ENCODE data around the gene RUNDC1.

Gene RUNDC1

DNA sequence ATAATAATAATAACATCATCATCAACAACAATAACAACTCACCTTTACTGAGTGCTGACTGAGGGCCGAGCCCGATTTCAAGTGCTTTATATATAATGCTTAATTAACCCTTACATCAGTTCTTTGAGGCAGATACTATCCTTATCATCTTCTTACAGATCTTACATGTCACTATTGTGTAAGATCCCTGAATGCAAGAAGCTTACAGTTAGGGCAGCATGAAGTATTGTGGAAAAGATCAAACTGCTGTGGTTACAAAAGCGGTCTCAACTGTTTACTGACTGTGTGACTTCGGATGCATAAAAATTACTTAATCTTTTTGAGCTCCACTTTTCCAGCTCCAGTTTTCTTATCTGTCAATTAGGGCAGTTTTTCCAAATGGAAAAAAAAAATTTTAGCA is 38.6 kb downstream of the RUNDC1 start:
- DNase-seq (ENCODE audit: low read depth in 2 of 2), result no peak

DNA sequence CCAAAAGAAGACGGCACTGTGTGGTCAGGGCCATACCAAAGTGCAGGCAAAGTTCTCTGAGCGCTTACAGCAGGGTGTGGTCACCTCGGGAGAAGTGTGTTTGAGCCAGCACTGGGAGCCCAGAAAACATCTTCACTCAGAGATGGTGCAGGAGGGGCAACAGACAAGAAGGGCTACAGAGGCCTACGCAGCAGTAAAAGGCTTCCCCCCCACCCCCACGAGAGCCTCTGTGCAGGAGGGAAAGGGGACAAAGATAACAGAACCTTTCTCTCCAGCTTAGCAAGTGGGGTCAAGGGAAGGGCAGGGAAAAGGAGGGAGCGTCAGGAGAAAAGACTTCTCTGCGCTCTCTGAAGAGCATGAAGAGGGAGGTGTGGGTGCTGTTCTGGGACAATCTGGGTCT is 39.1 kb downstream of the RUNDC1 start:
- DNase-seq (ENCODE audit: low read depth in 2 of 2), result no peak

DNA sequence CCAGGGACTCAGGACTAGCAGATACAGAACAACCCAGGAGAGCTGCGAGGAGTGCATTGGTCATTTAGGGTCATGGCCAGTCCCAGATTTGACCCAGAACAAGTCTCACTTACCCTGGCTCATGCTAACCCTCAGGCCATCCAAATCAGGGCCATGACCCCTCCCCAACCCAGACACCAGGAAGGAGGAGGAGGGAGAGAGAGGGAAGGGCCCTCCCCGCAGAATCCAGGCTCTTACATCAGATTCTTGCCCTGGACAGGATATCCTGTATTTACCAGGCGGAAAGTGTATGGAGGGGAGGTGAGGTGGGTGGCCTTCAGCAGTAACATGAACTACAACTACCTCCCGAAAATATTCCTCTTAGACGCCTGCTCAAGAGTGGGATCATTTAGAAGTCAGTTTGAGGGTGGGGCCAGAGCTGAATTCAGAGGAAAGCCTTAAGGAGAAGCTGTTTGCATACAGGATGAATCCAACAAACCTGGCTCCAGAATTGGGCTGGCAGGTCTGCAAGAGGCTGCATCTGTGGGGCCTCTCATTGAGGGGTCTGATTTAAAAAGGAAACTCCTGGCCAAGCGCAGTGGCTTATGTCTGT is 39.8 kb downstream of the RUNDC1 start:
- no peak for DNase-seq (ENCODE audit: low read depth in 2 of 2)

DNA sequence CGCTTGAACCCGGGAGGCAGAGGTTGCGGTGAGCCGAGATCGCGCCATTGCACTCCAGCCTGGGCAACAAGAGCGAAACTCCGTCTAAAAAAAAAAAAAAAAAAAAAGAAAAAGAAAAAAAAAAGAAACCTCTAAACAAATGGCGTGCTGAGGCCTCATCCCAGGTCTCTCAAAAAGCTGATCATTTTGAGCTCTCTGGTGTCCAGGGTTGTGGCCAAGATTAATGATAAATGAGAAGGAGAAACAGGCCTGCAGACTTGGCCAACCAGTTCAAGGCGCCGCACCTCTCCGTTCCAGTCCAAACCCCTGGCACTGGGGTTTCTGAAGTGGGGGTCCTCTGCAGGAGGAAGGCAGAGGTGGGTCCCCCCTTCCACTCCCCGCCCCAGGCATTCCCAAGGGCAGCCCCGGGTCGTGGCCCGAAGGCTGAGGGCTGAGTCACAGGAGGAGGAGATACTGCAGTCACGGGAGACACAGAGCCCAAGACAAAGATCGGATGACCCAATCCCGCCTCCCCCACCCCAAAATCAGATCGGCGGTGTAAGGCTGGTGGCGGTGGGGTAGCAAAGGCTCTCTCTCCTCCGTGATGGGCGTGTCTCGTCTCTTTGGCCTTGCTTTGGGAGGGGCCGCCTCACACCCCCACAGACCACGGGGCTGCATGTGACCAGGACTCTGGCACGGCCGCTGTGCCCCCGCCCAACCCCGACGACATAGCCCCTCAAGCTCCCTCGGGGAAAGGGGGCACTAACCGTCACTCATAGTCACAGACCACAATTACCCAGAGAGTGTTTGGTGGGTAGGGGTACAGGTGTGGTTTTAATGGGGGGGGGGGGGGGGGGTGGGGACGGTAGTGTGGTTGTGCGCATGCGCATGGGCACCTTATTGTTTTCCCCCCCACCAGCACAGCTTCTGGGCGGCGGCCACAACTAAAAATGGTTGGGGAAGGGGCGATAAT is 40.7 kb downstream of the RUNDC1 start:
- DNase-seq (ENCODE audit: low read depth in 2 of 2), result no peak

DNA sequence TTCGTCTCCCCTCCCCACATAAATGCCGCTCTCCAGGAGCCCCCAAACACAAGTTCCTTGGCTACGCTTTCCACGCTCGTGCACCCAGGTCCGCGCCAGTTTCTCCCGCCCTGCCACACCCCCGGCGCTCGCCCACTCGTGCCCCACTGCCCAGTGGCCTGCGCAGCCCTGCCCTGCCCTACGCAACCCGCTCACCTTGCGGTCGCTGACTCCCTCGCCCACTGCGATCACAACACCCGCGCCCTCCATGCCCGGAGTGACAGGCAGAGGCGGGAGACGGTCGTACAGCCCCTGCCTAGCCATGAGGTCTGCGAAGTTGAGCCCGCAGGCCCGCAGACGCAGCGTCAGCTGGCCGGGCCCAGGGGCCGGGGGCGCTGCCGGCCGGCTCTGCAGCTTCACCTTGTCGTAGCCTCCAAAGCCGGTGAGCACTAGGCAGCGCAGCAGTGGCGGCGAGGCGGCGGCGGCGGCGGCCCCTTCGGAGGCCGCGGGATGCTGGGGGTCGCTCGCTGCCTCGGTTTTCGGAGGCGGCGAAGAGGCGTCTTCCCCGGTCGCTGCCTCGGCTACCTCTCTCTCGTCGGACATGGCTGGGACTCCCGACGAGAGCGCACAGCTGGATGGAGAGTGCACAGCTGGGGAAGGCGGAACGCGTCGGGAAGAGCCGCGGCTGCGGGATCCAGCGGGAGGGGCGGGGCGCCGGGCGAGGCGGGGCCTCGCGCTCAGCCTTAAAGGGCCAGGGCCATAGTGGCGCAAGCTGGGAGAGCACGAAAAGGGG is 41.6 kb downstream of the RUNDC1 start, which contains the start of gene VAT1:
Gene VAT1, minus strand, starts transcription at position 645 of the 772 bp plus-strand sequence. Its CDS starts 63 bp downstream, at position 582.
- no peak for DNase-seq (ENCODE audit: low read depth in 2 of 2)

DNA sequence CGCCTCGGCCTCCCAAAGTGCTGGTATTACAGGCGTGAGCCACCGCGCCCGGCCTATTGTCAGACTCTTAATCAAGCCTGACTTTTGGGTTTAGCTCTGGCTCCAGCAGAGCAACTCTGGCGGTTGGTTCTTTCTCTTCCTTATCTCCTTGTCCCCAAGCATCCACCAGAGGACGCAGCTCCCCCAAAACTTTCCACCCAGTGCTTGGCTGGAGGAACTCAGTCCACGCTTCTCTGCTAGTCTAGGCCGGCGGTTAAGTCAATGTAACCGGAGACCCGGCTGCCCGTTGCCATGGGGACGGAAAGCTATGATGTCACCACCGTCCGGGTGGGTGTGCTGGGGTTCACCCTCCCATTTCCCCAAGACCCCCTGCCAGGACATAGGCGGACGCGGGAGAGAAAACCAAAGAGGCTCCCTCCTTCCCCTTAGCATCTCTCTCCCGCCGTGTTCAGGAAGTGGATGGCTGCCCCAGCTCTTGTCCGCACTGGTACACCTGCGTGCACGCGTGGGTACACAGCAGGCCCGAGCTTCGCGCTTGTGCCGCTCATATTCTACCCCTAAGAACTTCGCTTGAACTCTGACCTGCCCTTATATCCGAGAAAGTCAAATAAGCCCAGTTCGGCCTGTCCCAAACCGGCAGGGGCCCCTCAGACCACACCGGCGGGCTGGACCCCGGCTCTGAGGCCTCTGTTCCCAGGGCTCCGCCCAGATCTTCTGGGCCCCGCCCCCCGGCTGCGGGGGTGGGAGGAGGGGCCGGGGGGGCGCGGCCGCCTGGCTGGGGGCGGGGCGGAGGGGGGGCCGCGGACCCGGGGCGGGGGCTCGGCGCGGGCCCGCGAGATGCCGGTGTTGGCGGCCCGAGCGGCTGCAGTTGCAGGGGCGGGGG is 44.3 kb downstream of the RUNDC1 start, which contains the start of gene RND2:
Gene RND2, plus strand, starts transcription at position 825 of the 883 bp plus-strand sequence. CDS start 117 bp downstream, outside the sequence.
- DNase-seq (ENCODE audit: low read depth in 2 of 2), result peak; percentile 87 to 88

DNA sequence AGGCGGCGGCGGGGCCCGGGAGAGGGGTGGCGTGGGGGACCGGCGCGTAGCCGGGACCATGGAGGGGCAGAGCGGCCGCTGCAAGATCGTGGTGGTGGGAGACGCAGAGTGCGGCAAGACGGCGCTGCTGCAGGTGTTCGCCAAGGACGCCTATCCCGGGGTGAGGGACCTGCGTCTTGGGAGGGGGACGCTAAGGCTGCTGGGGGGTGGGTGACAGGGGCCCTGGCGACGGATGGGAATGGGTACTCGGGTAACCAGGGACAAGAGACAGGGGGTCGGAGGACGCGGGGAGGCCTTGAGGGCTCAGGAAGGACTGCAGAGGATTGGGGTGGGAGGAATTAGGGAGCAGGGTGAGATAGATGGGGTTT is 44.9 kb downstream of the RUNDC1 start:
- no peak for DNase-seq (ENCODE audit: low read depth in 2 of 2)

DNA sequence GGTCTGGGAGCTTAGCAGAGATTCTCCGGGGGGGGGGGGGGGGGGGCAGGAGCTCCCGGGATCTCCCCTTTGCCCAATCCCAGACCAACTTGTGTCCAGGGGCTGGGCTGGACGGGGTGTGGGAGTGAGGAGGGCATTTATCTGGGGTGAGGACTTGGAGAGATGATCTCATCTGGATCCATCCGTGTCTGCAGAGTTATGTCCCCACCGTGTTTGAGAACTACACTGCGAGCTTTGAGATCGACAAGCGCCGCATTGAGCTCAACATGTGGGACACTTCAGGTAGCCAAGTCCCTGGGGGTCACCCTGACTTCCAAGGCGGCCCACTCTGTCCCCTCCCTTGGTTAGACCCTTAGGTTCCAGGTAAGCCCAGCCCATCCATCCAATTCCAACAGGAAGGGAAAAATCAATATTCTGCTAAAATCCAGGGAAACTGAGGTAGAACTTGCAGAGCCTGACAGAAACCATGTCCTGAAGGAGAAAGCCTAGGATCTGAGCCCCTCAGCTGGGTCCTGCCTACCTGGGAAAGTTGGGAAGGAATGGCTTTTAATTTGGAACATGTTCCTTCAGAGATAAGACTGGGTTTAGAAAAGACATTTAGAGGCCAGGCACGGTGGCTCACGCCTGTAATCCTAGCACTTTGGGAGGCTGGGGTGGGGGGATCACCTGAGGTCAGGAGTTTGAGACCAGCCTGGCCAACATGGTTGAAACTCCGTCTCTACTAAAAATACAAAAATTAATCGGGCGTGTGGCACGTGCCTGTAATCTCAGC is 45.6 kb downstream of the RUNDC1 start:
- DNase-seq (ENCODE audit: low read depth in 2 of 2), result no peak

DNA sequence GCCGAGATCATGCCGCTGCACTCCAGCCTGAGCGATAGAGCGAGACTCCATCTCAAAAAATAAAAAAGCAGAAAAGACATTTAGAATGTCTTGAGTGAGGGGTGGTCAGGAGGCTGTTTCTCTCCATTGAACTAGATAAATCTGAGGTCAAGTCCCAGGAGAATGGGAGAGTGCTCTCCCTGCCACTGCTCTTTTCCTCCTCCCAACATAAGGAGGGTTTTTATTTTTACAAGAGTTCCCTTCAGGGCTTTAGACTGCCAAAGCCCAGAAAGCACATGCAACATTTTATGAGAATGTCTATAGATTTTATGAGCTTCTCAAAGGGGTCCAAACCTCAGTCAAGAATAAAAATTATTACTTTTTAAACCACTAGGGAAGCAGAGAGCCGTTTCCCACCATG is 46.2 kb downstream of the RUNDC1 start:
- no peak for DNase-seq (ENCODE audit: low read depth in 2 of 2)

DNA sequence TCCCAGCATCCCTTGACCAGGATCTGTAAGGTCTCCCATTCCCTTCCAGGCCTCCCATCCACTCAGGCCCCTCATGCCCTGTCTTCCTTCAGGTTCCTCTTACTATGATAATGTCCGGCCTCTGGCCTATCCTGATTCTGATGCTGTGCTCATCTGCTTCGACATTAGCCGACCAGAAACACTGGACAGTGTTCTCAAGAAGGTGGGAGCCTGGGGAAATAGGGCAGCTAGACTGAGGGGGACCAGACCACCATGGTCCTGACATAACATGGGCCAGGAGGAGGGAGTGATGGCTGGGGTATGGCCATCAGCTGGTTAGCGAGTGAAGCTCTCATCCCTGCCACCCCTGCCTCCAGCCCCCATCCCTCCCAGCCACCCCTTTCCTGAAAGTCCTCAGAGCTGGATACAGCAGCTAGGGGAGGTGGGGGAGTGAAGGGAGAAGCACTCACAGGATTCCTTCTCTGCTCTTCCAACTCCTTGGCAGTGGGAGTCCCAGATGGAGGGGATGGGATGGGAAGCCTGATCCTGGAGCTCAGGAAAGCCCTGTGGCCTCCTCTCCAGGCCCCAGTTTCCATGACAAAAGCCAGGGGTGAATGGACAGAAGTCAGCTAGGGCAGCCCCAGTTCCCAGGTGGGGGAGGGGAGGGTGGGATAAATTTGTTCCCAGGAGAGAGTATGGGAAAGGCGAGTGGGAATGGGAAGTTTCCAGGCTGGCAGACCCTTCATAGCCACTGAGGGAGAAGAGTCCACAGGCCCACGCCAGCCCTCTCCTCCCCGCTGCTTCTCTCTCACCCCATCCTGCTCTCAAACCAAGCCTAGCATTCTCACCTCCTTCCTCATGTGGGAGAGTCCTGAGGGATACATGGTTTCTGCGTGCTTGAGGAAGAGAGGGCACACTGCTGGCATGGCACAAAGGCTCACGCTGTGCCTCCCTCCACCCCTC is 47.0 kb downstream of the RUNDC1 start:
- DNase-seq (ENCODE audit: low read depth in 2 of 2), result no peak

DNA sequence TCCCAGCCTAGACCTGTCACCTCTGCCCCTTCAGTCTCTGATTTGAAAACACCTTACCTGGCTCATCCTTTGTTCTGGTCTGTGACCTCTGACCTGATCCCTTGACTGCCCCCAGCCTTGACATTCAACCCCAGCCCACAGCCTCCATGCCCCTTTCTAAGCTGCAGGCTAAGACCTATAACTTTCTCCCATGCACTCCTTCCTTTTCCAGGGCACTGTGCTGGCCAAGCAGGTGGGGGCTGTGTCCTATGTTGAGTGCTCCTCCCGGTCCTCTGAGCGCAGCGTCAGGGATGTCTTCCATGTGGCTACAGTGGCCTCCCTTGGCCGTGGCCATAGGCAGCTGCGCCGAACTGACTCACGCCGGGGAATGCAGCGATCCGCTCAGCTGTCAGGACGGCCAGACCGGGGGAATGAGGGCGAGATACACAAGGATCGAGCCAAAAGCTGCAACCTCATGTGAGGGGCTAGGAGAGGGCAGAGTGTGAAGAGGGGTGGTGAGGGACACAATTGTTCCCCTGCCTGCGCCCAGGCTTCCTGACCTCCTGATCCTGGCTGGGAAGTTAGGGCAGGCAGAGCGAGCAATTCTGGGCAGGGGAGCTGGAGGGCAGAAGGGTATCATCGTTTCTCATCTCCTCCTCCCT is 48.0 kb downstream of the RUNDC1 start:
- no peak for DNase-seq (ENCODE audit: low read depth in 2 of 2)

DNA sequence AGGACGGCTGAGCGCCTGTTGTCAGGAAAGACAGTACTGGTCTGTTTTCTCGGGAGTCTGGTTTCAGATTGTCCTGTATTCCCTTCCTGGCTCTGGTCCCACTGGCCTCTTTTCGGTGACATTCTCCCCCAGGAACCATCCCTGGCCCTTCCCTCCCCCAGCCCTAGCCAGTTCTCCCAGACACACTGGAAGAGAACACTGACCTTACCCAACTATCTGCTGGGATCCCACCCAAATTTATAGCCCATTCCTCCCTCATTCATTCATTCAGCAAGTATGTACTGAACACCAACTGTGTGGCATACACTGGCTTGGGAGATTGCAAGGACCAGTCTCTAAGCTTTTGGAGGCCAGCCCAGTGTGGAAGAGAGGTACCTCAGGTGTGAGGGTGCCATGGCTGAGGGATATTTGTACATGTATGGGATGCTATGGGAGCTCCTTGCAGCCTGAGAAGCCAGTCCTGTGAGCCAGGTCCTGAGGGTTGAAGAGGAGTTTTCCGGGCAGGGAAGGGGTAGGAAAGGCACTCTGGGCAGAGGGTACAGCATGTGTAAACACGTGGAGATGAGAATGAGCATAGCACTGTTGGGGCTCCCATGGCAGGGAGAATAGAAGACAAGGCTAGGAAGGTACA is 49.9 kb downstream of the RUNDC1 start:
- DNase-seq (ENCODE audit: low read depth in 2 of 2), result no peak

DNA sequence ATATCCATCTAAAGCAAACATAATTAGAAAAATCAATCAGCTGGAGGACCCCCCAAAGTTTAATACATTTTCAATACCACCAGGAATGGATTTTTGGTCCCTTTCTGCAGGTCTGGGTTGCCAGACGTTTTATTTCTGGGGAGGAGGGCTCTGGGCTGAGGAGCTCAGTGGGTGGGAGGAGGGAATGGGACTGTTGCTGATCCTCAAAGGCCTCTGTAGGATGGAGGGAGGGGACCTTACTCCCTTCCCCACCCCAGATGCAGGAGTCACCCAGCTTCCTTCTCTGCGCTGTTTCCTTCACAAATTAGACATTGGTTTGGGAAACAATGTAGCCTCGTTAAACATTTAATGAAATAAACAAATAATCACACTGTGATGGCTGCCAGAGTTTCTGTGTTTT is 51.3 kb downstream of the RUNDC1 start:
- no peak for DNase-seq (ENCODE audit: low read depth in 2 of 2)

DNA sequence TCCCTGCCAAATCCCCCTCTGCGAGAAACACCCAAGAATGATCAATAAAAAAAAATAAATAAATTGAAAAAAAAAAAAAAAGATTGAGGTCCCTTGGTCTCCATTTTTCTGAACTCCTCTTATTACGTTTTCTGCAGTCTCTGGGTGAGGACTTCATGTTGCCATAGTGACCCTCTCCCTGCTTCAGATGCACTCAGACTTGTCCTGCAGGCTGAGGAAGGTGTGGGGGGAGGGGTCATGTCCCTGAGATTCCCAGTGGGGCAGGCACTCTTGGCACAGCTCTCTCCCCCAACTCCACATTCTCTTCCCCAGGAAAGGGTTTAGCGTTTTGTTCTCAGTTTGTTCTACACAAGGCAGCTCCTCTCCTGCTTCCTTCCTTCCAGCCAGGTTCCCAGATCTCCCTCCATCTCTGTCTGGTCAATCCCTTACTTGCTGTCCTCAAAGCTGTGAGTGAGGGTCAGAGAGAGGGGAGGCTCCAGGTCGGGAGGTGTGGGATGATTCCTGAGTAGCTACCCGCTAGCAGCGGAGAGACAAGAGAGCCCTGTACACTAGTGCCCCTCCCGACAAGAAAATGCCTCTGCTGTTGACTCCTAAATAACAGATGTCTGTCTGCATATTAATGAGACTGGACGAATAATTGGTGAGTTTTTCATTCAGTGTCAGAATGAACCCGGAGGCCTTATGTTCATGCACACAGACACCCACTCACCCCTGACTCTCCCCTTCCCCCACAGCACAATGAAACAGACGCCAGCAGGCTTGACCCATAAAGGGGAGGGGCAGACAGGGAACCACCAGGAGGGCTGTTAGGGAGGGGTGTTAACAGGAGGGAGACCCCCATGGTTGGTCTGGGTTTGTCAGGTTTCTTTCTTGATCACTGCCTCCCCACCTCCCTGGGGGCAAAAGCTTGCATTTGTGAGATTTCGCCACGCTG is 53.9 kb downstream of the RUNDC1 start:
- DNase-seq (ENCODE audit: low read depth in 2 of 2), result no peak

DNA sequence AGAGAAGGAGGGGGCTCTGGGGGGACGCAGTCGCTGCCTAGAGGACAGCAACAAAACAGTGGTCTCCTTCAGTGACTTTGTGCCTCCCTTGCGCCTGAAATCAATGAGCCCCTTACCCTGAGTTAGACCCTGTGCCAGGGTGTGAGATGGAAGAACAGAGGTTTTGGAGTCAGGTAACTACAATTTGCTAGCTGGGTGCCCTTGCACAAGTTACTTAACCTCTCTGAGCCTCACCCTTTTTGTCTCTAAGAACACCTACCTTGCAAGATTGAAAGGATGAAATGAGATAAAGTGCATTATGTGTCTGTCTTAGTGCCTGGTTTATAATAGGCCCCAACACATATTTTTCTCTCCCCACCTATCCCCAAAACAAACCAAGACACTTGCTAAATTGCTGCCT is 54.5 kb downstream of the RUNDC1 start:
- no peak for DNase-seq (ENCODE audit: low read depth in 2 of 2)

DNA sequence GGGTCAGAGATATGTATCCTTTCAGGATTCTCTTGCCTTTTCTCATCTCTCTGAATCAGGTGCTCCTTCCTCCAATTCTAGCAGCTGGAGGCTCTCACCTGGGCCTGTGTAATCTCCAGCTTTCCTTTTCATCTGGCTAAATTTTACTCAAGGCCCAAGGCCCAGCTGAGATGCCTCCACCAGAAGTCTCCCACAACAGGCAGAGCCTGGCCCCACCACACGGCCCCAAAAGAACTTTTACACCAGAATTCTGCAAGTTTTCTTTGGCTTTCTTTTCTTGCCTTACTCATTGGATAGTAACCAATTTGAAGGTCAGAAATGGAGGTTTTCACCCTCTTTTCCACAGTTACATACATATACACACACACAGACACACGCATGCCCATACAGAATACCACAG is 59.3 kb downstream of the RUNDC1 start:
- no peak for DNase-seq (ENCODE audit: low read depth in 2 of 2)

DNA sequence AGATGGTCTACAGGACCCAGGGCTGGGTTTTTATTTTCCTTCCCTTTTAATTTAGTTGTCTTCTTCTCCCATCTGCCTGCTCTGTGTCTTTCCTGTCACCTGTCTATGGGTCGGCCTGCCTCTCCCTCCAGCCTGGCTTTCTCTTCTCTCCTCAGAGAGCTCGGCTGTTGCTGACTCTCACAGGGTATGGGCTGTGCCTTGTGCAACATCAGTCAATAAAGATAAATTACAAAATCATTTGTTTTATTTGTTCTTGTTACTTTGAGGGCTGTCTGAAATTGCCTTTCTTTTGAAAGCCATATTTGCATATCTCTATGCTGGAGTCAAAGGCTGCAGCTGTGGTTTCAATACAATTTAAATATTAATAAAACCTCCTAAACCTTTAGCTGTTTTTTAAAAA is 60.3 kb downstream of the RUNDC1 start:
- no peak for DNase-seq (ENCODE audit: low read depth in 2 of 2)
